Mucosa of rectum (tissue), 2 donors: ENCODE data around the gene LMX1A.

Source experiments
- H3K27ac ChIP-seq, 2 donors: one replicate each; pipeline ENCODE4 v1.7.0; 2013; ENCODE audit warnings: inconsistent platforms in 2 of 2, low read depth in 2 of 2, low read length in 2 of 2
- H3K27me3 ChIP-seq, 2 donors: one replicate each; pipeline ENCODE4 v1.7.0; 2013; ENCODE audit warnings: low read length in 2 of 2; ENCODE audit not compliant: control insufficient read depth in 2 of 2, insufficient read depth in 2 of 2
- H3K36me3 ChIP-seq, 2 donors: one replicate each; pipeline ENCODE4 v1.7.0; 2013; ENCODE audit warnings: low read length in 2 of 2; ENCODE audit not compliant: control insufficient read depth in 2 of 2, insufficient read depth in 2 of 2
- H3K4me1 ChIP-seq, 2 donors: one replicate each; pipeline ENCODE4 v1.7.0; 2013; ENCODE audit warnings: low read length in 2 of 2, mild to moderate bottlenecking in 1 of 2; ENCODE audit not compliant: control insufficient read depth in 2 of 2, insufficient read depth in 2 of 2
- H3K4me3 ChIP-seq, 2 donors: one replicate each; pipeline ENCODE4 v1.7.0; 2013; ENCODE audit warnings: low read length in 2 of 2
- H3K9ac ChIP-seq, 2 donors: one replicate each; pipeline ENCODE4 v1.7.0; 2013; ENCODE audit warnings: low read length in 2 of 2, low read depth in 1 of 2, mild to moderate bottlenecking in 1 of 2
- H3K9me3 ChIP-seq, 2 donors: one replicate each; pipeline ENCODE4 v1.7.0; 2013; ENCODE audit warnings: low read length in 2 of 2; ENCODE audit not compliant: control insufficient read depth in 2 of 2
- donor health status: healthy.
- donor health status: Normal muscosa, but diverticular disease.

The LMX1A gene

GRCh38 chr1:165241952-165242351 is 114.6 kb downstream of the LMX1A start:
- Histone ChIP-seq H3K9me3 (no peaks in the 10 kb centered on the region), H3K9ac (no peak overlapping the region), H3K36me3 (no peaks in the 10 kb centered on the region), H3K27me3 (peaks cover 6 to 8% of the 10 kb centered on the region in 2 donors), H3K27ac (no peak overlapping the region), H3K4me1 (no peaks in the 10 kb centered on the region), H3K4me3 (no peak overlapping the region)

- H3K9ac ChIP-seq = no peak overlapping the region
- no peak overlapping the region for H3K27ac ChIP-seq
- no peaks in the 10 kb centered on the region for H3K36me3 ChIP-seq
- no peaks in the 10 kb centered on the region for H3K4me1 ChIP-seq
- H3K4me3 ChIP-seq = no peak overlapping the region
- H3K27me3 ChIP-seq = peaks cover 8 to 9% of the 10 kb centered on the region in 2 donors
- H3K9me3 ChIP-seq = no peaks in the 10 kb centered on the region
These were observed 115.2 kb downstream of the LMX1A start for GRCh38 chr1:165241321-165241720.

- Histone ChIP-seq H3K4me1 (no peaks in the 10 kb centered on the region), H3K27ac (no peak overlapping the region), H3K4me3 (no peak overlapping the region), H3K9ac (no peak overlapping the region), H3K36me3 (no peaks in the 10 kb centered on the region), H3K9me3 (no peaks in the 10 kb centered on the region), H3K27me3 (peaks cover 14 to 16% of the 10 kb centered on the region in 2 donors)
These were observed 116.0 kb downstream of the LMX1A start for GRCh38 chr1:165240492-165240891.

- H3K36me3 ChIP-seq = no peaks in the 10 kb centered on the region
- H3K9me3 ChIP-seq = no peaks in the 10 kb centered on the region
- H3K27me3 ChIP-seq = peaks cover 19 to 22% of the 10 kb centered on the region in 2 donors
- peaks cover 0 to 3% of the 10 kb centered on the region in 2 donors for H3K4me1 ChIP-seq
- H3K27ac ChIP-seq = no peak overlapping the region
- no peak overlapping the region for H3K4me3 ChIP-seq
- no peak overlapping the region for H3K9ac ChIP-seq
These were observed 116.6 kb downstream of the LMX1A start for GRCh38 chr1:165239873-165240272.

- H3K27me3 ChIP-seq = peaks cover 28 to 35% of the 10 kb centered on the region in 2 donors
- H3K36me3 ChIP-seq = no peaks in the 10 kb centered on the region
- peaks cover 0 to 4% of the 10 kb centered on the region in 2 donors for H3K4me1 ChIP-seq
- H3K9ac ChIP-seq = no peak overlapping the region
- H3K4me3 ChIP-seq = peak overlapping the region; percentile 23 to 39
- H3K27ac ChIP-seq = no peak overlapping the region
- no peaks in the 10 kb centered on the region for H3K9me3 ChIP-seq
These were observed 120.7 kb downstream of the LMX1A start for GRCh38 chr1:165235777-165236291.

GRCh38 chr1:165235155-165235776 is 121.2 kb downstream of the LMX1A start:
- Histone ChIP-seq H3K27me3 (peaks cover 28 to 35% of the 10 kb centered on the region in 2 donors), H3K4me3 (peak overlapping the region; percentile 35 to 39), H3K9ac (no peak overlapping the region), H3K36me3 (no peaks in the 10 kb centered on the region), H3K27ac (no peak overlapping the region), H3K9me3 (no peaks in the 10 kb centered on the region), H3K4me1 (peaks cover 0 to 4% of the 10 kb centered on the region in 2 donors)

GRCh38 chr1:165234149-165234548 is 122.4 kb downstream of the LMX1A start:
- peaks cover 28% of the 10 kb centered on the region in 2 donors for H3K27me3 ChIP-seq
- peaks cover 0 to 4% of the 10 kb centered on the region in 2 donors for H3K4me1 ChIP-seq
- no peaks in the 10 kb centered on the region for H3K9me3 ChIP-seq
- no peak overlapping the region for H3K4me3 ChIP-seq
- no peaks in the 10 kb centered on the region for H3K36me3 ChIP-seq
- no peak overlapping the region for H3K9ac ChIP-seq
- H3K27ac ChIP-seq = no peak overlapping the region

GRCh38 chr1:165228676-165229075 is 127.8 kb downstream of the LMX1A start:
- peaks cover 6% of the 10 kb centered on the region in 2 donors for H3K27me3 ChIP-seq

GRCh38 chr1:165228111-165228655 is 128.3 kb downstream of the LMX1A start:
- H3K27ac ChIP-seq = no peak overlapping the region
- no peaks in the 10 kb centered on the region for H3K36me3 ChIP-seq
- no peak overlapping the region for H3K4me3 ChIP-seq
- H3K9me3 ChIP-seq = no peaks in the 10 kb centered on the region
- H3K27me3 ChIP-seq = peaks cover 3 to 4% of the 10 kb centered on the region in 2 donors
- no peaks in the 10 kb centered on the region for H3K4me1 ChIP-seq
- no peak overlapping the region for H3K9ac ChIP-seq

More at GRCh38 chr1:165228676-165229075, 127.8 kb downstream of the LMX1A start:
- Histone ChIP-seq H3K4me1 (no peaks in the 10 kb centered on the region), H3K9ac (no peak overlapping the region), H3K36me3 (no peaks in the 10 kb centered on the region), H3K9me3 (no peaks in the 10 kb centered on the region), H3K27ac (no peak overlapping the region), H3K4me3 (no peak overlapping the region)

- Histone ChIP-seq H3K9me3 (no peaks in the 10 kb centered on the region), H3K27ac (no peak overlapping the region), H3K36me3 (no peaks in the 10 kb centered on the region), H3K9ac (no peak overlapping the region), H3K4me3 (no peak overlapping the region), H3K27me3 (no peaks in the 10 kb centered on the region), H3K4me1 (no peaks in the 10 kb centered on the region)
These were observed 130.2 kb downstream of the LMX1A start for GRCh38 chr1:165226326-165226725.
